HTR-8/SVneo (cell line): ENCODE results near the gene CA12.
A peak's percentile ranks its signal among the peaks of the same experiment; 100 is the strongest.

Experiments used
- DNase-seq: peaks from one replicate; pipeline ENCODE4 v3.0.0; 2011; ENCODE audit warnings: low spot score, mixed read lengths; ENCODE audit not compliant: insufficient read length
- FAIRE-seq: peaks from 2 replicates; lab custom pipeline; 2011; peaks lifted over from hg19 to GRCh38; lab: Jason Lieb, UNC

Gene CA12

DNA sequence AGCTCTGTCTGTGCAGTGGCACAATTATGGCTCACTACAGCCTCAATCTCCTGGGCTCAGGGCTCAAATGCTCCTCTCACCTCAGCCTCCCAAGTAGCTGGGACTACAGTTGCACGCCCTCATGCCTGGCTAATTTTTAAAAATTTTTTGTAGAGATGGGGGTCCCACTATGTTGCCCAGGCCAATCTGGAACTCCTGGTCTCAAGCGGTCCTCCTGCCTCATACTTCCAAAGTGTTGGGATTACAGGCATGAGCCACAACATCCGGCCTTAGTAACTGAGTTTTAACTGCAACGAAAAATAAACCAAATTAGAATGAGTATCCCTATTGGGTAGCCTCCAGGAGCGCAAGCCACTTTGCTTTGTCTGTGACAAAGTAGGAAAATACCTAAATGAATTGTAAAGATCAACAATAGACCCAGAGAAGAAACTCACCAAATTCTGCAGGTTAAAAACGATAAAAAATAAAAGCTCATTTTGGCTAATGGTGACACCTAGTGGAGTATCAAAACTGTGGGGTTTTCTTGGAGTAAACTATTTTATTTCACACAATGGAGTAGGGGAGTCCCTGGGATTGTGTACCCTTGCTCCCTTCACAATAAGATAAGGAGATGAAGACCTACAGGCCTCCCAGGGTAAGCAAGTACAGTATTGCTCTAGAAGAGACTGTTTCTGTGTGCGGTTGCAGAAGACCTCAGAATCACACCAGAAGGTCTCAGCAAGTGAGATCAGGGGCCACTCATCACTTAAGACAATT lies 21.0 kb upstream of the CA12 start:
- DNase-seq (peak; percentile 35), FAIRE-seq (no peak)

DNA sequence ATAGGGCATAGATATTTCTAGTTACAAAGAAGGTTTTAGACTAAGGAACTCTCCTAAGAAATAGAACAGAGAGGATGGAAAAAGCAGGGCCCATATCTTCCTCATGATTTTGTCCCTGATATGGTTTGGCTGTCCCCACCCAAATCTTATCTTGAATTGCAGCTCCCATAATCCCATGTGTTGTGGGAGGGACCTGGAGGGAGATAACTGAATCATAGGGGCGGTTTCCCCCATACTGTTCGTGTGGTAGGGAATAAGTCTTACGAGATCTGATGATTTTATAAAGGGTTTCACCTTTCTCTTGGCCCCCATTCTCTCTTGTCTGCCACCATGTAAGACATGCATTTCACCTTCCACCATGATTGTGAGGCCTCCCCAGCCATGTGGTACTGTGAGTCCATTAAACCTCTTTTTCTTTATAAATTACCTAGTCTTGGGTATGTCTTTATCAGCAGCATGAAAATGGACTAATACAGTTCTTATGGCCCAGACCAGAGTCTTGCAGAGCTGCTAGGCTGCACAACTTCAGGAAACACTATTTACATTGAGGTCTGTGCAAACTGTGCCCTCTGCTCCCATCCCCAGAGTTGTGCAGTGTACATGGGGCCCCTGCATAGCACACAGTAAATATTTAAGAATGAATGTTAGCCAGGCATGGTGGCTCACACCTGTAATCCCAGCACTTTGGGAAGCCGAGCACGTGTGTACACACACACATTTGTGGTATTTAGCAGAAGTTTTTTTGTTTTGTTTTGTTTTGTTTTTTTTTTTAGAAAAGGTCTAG lies 20.3 kb upstream of the CA12 start:
- FAIRE-seq = no peak
- DNase-seq = no peak

DNA sequence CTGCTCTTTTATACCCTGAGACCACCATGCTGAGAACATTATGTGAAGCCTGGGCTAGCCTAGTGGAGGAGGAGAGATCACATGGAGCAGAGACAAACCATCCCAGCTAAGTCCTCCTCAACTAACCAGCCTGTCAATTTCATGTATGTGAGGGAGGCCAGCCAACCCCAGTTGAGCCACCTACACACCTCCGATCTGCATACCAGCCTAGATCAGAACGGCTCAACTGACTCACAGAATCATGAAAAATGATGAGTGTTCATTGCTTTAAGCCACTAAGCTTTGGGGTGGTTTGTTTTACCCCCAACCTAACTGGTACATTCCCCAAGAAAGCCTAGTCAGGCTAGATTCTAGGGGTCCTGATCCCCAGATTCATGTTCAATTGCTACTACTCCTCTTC lies 19.4 kb upstream of the CA12 start:
- no peak for FAIRE-seq
- DNase-seq = no peak

DNA sequence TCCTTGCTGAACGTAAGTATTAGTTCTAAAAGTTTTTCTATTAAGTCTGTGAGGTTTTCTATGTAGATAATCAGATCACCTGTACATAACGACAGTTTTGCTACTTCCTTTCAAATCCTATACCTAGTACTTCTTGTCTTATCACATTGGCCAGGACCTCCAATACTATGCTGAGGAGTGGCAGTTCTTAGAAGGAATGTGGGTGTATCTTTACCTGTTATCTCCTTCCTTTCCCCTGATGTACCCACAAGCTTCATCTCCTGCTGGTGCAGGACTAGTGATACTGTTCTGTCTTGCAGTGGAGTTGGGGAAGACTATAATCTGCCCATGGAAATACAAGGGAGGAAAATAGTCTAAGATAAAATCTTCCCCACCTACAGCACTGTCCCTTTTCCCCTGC lies 16.8 kb upstream of the CA12 start:
- no peak for DNase-seq
- no peak for FAIRE-seq

DNA sequence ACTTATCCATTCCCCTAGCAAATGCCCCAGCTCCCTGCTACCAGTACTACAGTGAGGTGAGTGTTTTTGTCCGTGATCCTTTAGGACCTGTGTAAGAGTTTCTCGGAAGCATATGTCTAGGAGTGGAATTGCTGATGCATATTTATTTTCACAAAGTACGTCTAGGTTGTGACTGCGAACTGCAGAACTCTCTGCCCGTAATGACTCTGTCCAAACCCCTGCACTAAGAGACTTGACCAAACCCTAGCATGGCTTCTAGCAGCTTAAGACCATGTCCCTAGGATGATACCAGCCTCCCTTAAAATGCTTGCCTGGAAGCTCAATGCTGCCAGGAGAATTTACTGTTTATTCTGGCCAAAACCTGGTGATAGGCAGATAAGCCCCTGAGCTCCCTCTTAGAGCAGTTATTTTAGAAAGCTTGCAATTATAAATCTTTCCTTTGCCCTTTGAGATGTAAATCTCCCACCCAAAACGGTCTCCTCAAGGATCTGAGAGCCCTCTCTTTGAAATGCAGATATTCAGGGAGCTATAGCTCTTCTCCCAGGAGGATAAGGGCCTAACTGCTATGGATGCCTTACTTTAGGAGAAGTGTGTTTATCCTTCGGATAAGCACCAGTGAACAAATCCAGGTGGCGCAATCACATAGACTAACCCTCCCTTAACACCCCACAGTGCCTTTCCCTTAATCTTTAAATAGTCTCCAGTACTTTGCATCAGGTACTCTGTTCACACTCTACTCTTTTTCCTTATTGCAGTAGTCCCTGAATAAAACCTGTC lies 14.7 kb upstream of the CA12 start:
- no peak for FAIRE-seq
- DNase-seq = no peak

DNA sequence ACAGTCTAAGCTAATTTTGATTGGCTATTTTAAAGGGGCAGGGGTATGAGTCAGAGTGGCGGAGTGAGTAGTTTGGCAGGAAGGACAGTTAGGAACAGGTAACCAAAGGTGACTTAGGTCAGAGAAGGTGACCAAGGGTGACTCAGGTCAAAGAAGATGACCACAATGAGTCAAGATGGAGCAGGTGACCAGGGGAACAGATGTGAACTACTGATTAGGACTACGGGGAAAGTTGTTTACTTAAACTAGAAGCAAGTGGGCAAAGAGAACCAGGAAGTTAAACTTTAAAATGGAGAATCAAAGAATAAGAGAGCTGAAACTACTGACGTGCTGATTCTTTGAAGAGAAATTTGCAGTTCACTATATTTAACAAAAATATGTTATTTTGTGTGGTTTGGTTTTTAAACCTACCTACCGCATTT lies 14.1 kb upstream of the CA12 start:
- FAIRE-seq (no peak), DNase-seq (no peak)

DNA sequence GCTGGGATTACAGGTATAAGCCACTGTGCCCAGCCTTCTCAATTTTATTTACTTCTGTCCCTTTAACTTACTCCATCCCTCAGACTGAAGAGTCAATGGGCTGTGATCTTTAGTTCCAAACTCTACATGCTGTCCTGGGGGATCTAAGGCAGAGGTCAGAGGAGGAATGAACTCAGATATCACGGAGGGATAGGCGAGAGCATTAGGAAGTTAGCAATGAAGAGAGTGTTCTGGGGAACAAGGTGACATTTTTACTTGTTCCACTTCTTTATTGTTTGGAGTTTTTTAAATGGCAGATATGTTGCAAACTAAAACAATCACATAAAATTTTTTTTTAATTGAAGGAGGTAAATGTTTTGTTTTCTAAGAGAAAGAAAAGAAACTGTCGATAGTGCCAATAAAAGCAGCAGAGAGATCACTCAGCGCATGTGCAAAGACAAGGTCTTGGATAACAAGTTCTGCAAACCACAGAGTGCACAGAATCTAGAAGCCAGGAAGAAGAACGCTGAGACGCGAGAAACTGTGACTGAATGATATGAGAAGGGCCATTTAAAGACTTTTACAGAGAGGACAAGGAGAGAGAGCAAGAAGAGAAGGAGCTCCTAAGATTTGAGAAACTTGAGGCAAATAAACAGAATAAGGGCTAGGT lies 10.8 kb upstream of the CA12 start:
- no peak for FAIRE-seq
- no peak for DNase-seq

DNA sequence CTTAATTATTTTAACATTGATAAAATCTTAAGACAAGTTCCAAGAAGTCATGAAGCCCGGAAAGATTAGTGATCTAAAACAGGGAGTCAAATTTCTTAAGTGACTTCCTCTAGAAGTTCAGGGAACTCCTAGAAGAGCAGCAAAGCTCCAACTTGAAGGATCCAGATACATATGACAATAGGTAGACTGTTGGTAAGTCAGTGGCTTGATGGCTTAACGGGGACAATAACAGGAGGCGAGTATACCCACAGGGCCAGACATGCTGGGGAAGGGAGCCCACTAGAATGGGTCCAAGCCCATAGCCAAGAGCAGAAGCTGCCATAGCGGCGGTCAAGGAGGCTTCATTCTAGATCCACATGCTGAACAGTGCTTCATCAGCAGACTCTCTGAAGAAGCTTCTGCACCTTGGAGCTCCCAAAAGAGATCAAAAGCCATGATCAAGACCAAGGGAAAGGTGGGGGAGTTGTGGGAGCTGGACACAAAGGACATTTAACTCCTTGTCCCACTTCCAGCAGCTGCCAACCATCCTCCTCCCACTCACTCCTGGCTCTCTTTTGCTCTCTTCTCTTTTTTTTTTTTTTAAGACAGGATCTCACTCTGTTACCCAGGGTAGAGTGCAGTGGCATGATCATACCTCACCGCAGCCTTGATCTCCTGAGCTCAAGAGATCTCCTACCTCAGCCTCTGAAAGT lies 10.2 kb upstream of the CA12 start:
- FAIRE-seq (no peak), DNase-seq (no peak)

DNA sequence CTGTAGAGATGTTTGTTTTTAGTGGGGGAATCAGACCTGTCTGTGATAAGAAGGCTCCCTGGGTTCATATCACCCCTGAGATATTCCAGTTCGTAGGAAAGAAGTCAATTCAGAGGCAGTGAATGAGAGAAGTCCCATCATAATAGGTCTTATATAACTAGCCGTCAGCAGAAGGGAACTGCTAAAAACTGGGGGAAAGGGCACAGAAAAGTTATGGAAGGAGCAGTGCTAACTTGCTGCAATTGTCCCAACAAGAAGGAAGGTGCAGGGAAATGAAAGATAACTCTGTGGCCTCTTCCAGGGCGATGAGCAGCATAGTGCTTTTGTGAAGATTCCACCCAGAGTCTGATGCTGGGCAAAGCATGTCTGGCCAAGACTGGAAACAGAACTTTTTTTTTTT lies 9.0 kb upstream of the CA12 start:
- DNase-seq = no peak
- no peak for FAIRE-seq

DNA sequence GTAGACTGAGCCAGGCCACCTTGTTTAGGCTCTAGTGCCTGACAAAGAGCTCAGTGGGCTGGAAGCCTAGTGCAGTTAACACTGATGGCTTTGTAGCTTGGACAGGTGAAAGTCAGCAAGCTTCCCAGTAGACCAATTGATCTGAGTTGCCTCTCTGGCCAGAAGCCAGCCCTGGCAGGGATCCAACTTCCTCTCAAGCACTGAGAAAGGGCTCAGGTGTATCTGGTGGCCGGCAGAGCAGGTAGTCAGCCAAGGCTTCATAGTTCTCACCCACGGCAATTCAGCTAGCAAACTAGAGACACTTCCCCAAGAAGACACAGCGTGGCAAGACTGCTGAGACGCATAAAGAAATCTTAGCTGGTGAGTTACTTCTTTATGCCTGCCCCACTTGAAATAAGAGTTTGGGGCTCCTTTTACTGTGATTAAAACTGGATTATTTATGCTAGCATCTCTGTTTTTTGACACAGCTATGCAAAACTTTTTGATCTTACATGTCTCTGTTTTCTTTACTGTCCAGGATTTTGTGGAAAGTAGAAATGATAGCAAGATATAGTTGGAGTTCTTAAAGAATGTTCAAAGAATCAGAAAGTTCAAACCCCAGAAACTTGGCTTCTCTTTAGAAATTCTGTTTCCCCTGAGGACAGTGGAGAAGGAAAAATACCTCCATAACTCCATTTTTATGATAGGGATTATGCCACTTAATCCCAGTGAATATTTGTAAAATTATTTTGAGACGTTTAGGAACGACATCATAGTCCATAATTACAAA lies 8.4 kb upstream of the CA12 start:
- DNase-seq = no peak

DNA sequence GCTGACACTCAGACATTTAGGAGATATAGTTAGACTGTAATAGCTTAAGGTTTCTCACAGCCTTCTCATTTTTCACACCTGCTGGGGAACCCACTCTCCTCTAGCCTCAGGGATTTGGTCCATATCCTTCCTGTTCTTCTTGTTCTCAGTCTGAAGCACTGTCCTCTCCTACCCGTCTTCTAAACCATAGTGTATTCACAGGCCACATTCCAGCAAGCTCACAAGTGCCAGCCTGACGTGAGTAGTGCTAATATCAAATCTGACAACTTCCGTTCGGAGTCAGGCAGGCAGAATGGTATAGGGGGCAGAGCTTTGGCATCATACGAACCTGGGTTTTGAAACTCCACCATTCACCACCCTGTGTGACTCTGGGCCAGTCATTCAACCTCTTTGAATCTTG lies 6.9 kb upstream of the CA12 start:
- DNase-seq (no peak), FAIRE-seq (no peak)

More for the DNA sequence above, 8.4 kb upstream of the CA12 start:
- FAIRE-seq = no peak

DNA sequence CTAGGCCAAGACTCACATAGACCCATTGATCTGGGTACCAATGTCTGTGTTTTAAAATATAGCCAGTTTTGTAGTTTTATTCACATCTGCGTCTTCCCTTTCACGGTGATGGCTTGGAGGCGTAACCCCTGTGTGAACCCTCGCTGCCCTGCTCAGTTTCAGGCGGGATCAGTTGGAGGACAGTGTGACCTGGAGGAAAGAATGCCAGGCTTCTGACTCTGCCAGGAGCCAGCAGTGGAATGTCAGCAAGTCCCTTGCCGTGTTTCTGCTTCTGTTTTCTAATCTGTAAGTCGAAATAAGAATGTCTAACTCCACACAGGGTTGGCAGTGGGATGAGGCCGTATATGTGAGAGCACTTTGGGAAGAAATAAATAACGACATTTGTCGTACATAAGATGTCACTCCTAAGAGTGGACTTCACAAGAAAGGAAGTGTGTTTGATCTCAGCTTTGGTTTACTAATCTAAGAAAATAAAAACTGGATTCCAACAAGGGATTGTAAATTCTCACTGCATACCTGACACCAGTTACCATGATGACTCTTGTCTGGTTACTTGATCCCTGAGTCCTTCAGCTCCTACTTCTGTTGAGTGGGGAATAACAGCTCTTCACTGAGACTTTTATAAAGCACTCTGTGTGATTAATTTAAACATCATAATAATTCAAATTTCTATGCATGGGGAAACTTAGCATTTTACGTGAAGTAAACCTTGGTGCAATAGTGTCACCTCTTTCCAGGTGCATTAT lies 6.3 kb upstream of the CA12 start:
- FAIRE-seq (no peak), DNase-seq (no peak)

DNA sequence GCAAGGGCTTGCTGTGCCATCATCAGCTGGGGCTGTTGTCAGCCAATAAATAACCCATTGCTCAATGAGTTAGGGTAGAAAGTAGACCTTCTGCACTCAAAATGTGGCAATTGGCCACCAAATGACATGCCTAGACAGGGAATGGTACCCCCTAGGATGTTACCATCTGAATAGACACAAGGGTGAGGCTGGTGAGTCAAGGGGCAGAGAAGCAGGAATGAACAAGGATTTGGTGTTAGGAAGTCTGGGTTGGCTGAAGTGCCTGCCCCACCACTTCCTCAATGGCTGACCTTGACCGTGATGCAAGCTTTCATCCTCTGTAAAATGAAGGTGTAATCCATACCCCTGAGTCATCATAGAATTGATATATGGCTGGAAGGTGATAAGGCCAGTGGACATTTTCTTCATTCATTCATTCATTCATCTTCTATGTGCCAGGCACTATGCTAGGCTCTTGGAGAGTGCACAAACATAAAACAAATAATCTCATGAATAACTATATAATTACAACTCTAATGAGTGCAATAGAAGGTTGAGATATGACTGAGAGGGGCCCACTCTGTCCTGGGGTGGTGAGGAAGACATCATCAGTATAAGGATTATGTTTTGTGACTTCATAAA lies 4.4 kb upstream of the CA12 start:
- FAIRE-seq (no peak), DNase-seq (no peak)

DNA sequence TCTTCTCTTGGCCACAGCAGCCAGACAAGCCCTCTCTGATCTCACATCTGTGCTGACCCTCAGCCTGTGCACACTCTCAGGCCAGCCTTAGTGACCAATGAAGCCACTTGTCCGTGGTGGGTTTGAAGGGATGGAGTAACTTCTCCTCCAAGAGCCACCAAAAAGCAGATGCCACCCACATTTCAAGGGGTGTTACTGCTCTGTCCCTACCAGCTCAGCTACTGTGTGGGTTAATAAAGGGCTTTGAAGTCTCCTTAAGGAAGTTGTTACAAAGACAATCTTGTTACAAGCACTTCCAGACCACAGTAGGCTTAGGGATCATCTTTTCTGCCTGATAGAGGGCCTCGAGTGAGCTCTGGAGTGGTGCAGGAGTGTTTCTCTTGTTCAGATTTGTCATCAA lies 3.3 kb upstream of the CA12 start:
- no peak for FAIRE-seq

DNA sequence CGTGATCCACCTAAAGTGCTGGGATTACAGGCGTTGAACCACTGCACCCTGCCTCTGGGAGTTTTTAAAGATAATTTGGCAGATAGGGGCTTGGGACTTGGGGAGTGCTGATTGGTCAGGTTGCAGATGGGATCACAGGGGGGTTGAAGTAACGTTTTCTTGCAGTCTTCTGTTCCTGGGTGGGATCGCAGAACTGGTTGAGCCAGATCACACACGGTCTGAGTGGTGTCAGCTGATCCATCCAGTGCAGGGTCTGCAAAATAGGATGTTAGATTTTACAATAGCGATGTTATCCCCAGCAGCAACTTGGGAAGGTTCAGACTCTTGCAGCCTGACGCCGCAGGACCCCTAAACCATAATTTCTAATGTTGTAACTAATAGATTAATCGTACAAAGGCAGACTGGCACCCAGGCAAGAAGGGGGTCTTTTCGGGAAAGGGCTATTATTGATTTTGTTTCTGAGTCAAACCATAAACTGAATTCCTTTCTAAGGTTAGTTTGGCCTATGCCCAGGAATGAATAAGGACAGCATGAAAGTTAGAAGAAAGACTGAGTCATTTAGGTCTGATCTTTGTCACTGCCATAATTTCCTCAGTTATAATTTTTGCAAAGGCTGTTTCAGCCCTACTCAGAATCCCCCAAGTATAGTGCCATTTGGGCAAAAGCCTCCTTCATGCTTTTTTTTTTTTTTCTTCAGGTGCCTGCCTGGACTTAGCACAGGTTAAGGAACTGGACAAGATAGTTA lies 1.5 kb upstream of the CA12 start:
- no peak for FAIRE-seq
- no peak for DNase-seq

More for the DNA sequence above, 3.3 kb upstream of the CA12 start:
- DNase-seq = no peak

DNA sequence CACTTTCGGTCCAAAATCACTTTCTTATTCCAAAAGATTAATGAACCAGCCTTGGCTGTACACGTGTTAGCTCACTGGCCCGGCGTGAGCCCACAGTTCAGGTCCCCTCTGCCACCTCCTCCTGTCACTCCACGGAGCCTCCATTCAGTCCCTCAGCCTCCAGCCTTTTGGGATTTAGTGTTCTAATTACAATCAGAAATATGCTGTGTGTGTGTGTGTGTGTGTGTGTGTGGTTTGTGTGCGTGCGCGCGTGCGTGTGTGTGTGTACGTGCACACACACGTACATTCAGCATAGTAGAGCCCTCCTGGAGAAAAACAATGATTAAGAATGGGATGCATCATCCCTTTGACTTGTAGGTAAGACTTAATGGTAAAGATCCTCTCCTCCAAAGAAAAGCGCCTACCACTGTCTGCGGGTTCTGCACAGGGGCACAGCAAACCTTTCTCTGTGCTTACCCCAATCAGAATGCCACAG lies 801 bp downstream of the CA12 start:
- FAIRE-seq (peak; percentile 13), DNase-seq (no peak)

DNA sequence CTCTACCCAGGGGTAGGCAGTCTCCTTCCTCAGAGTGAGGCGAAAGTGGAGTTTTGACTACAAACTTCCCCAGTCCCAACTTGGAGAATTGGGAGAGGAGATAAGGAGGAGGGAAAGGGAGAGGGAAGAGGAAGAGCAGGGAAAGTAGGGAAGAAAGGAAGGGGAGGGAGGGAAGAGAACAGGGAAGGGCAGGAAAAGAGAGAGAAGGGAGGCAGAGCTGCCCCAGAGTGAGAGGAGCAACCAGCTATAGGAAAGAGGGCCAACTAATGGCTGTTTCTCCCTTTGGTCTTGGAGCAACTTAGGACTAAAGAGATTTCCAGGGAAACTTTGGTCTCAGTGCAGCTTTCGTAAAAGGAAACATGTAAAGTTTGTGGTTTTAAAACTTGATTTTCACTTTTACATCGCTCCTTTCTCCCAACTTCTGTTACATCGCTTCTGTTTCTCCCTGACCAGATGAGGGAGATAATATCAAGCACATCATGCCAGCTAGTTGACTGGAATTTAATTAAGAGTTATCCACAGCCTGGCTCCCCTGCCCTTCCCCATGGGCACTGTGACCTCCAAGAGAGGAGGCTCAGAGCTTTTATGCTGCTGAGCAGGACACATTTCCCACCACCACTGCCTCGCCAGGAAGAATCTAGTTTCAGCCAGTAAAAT lies 1.4 kb downstream of the CA12 start:
- DNase-seq = no peak
- FAIRE-seq = no peak
